ENCODE measurements around the gene SULT4A1. TPM values are rescaled to one million over a fixed set of nuclear protein-coding genes. Genes with fewer than 3 reads are reported as not detected.

Gene SULT4A1
- total and polyA plus RNA-seq, 9 of the 15 experiments (the other 6 are each of a cell fraction or from before 2014, with no cell fraction given), result 0.03 to 0.20 (median 0.09) TPM; not detected in 3

DNA sequence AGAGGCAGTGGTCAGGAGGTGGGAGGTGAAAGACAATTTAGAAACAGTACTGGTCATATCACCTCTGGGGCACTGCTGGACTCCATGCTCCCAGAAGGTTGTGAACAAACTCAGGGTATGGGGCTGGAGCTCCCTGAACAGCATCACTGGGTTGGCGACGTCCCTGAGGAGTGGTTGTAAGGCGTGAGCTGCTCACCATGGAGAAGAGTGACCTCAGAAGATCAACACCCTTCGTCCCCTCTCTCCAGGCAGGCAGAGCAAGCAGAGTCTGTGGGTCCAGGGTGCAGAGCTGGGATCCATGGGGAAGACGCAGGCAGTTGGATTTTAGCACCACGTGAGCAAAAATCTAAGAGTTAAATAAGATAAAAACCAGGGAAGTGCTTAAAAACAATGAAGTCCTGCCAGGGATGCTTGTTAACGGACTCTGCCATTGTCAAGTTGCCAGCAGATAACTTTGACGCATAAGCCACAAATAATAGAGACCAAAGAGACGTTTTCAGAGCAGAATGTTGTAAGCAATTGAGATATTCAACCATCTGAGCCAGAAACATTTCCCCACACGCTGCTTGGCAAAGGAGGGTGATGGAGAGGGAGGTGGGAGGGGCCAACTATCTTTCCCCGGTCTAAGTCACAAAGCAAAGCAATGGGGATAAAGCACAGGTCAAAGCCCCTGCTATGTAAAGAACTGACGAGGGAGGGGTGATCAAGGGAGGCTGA is 15.9 kb upstream of the SULT4A1 start:
- ChIA-PET POLR2A (no interaction called here), CTCF (ENCODE audit: low intra/inter-chr PET ratio) (no interaction called here)
- no peaks in the 10 kb centered on the region; a peak in 1 of 5 replicates for H3K27me3 ChIP-seq (ENCODE audit: control insufficient read depth in 2 of 2, insufficient read depth in 2 of 2, low read length in 2 of 2)
- H3K27ac ChIP-seq (ENCODE audit: extremely low read depth, low read depth, low read length), result no peak overlapping the region
- H3K9me1 ChIP-seq (ENCODE audit: control insufficient read depth, insufficient read depth, low read length), result no peaks in the 10 kb centered on the region
- no TSS peak for BruUV-seq (replicated peaks)
- FAIRE-seq (no peak), ATAC-seq (no peak), DNase-seq (ENCODE audit: extremely low read depth in 1 of 4, low spot score in 3 of 4) (no peak)
- no peak for TF ChIP-seq HEY1 (CRISPR knock-in tag; IDR thresholded peaks at IDR 0.05; ENCODE audit: borderline replicate concordance)
- TF ChIP-seq HNRNPK (IDR thresholded peaks at IDR 0.05; ENCODE audit: low read depth, low read length, poor library complexity, severe bottlenecking), result no peak
- no peak overlapping the region for H3K4me3 ChIP-seq
- H3K36me3 ChIP-seq (ENCODE audit: control insufficient read depth, insufficient read depth, low read length), result no peaks in the 10 kb centered on the region
- no peaks in the 10 kb centered on the region for H4K20me1 ChIP-seq (replicated peaks; ENCODE audit: control insufficient read depth, insufficient read depth, low read length)
- WGBS (ENCODE audit: insufficient coverage, low coverage, missing lambda C conversion rate), result under 1% methylated on average over 12 of the region's 12 CpGs
- H3K4me2 ChIP-seq (ENCODE audit: insufficient read depth, low read length), result no peak overlapping the region
- H3K79me2 ChIP-seq (ENCODE audit: control insufficient read depth, insufficient read depth, low read length), result no peaks in the 10 kb centered on the region
- no peak overlapping the region for H2AFZ ChIP-seq (ENCODE audit: low read depth, low read length)
- H3K9ac ChIP-seq (ENCODE audit: insufficient read depth in 1 of 2, low read depth in 2 of 2, low read length in 2 of 2), result no peak overlapping the region
- H3K9me3 ChIP-seq (replicated peaks; ENCODE audit: control insufficient read depth, insufficient read depth, low read depth, low read length), result no peaks in the 10 kb centered on the region
- intact Hi-C loops (cut with micrococcal nuclease), result no loop called here
- H3K4me1 ChIP-seq (replicated peaks in 1 of 2; ENCODE audit: control insufficient read depth in 2 of 2, insufficient read depth in 2 of 2, low read length in 2 of 2), result no peaks in the 10 kb centered on the region; a peak in 1 of 5 replicates
- in situ Hi-C loops (cut with MboI), result no loop called here

DNA sequence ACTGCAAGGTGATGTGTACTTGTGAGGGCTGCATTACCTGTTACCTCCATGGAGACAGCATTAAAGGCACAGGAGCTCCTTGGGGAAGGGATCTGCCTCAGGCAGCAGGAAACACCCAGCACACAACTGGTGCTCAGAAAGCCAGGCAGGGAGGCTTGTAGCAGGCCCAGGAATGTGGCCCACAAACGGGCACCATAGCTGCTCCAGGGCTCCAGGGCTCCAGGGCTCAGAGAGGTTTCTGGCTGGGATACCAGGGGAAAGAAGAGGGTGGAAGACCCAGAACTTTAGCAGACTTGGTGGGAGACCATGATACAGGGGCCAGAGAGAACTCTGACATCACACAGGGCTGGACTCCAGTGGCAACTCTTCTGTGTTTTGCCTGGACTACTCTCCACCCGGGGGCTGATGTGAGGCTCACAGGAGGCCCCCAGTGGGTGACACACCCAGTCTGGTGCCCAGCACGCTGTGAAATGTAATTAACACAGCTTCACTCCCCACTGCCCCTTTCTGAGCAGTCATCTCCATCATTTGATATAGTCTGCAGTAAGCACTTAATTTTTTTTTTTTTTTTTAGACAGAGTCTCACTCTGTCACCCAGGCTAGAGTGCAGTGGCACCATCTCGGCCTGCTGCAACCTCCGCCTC is 14.7 kb upstream of the SULT4A1 start:
- ChIA-PET CTCF (ENCODE audit: low intra/inter-chr PET ratio) (no interaction called here), POLR2A (no interaction called here)
- Histone ChIP-seq H3K79me2 (ENCODE audit: control insufficient read depth, insufficient read depth, low read length) (no peaks in the 10 kb centered on the region), H3K36me3 (ENCODE audit: control insufficient read depth, insufficient read depth, low read length) (no peaks in the 10 kb centered on the region), H3K27me3 (ENCODE audit: control insufficient read depth in 2 of 2, insufficient read depth in 2 of 2, low read length in 2 of 2) (no peaks in the 10 kb centered on the region; a peak in 1 of 5 replicates), H3K27ac (ENCODE audit: extremely low read depth, low read depth, low read length) (no peak overlapping the region), H4K20me1 (replicated peaks; ENCODE audit: control insufficient read depth, insufficient read depth, low read length) (no peaks in the 10 kb centered on the region), H2AFZ (ENCODE audit: low read depth, low read length) (no peak overlapping the region), H3K9me3 (replicated peaks; ENCODE audit: control insufficient read depth, insufficient read depth, low read depth, low read length) (no peaks in the 10 kb centered on the region), H3K4me3 (no peak overlapping the region), H3K9ac (ENCODE audit: insufficient read depth in 1 of 2, low read depth in 2 of 2, low read length in 2 of 2) (no peak overlapping the region), H3K9me1 (ENCODE audit: control insufficient read depth, insufficient read depth, low read length) (no peaks in the 10 kb centered on the region), H3K4me1 (replicated peaks in 1 of 2; ENCODE audit: control insufficient read depth in 2 of 2, insufficient read depth in 2 of 2, low read length in 2 of 2) (no peaks in the 10 kb centered on the region), H3K4me2 (ENCODE audit: insufficient read depth, low read length) (no peak overlapping the region)
- WGBS (ENCODE audit: insufficient coverage, low coverage, missing lambda C conversion rate), result 0% methylated on average over 5 of the region's 5 CpGs
- DNase-seq (ENCODE audit: extremely low read depth in 1 of 4, low spot score in 3 of 4), result no peak
- in situ Hi-C loops (cut with MboI), result no loop called here
- FAIRE-seq, result no peak
- no peak for ATAC-seq
- BruUV-seq (replicated peaks), result no TSS peak
- intact Hi-C loops (cut with micrococcal nuclease), result no loop called here
- TF ChIP-seq MTA1 (IDR thresholded peaks at IDR 0.05; ENCODE audit: borderline replicate concordance) (no peak), NR2C1 (IDR thresholded peaks at IDR 0.05) (no peak), NR2C1 (tag; IDR thresholded peaks at IDR 0.05) (no peak), MLLT1 (IDR thresholded peaks at IDR 0.05) (no peak), SNAPC5 (CRISPR knock-in tag; IDR thresholded peaks at IDR 0.05) (no peak), KDM1A (IDR thresholded peaks at IDR 0.05) (no peak), ZNF239 (CRISPR knock-in tag; IDR thresholded peaks at IDR 0.05) (no peak), CTCF (IDR thresholded peaks at IDR 0.05 in 2 of 3, conservative IDR thresholded peaks at IDR 0.05 in 1 of 3; ENCODE audit: insufficient read depth in 2 of 3, low read depth in 1 of 3, low read length in 3 of 3) (no peak), NR1H2 (CRISPR knock-in tag; IDR thresholded peaks at IDR 0.05) (no peak), GATAD2B (IDR thresholded peaks at IDR 0.05; ENCODE audit: borderline replicate concordance) (no peak), RFX1 (IDR thresholded peaks at IDR 0.05) (no peak)
